ENCODE results near the gene ULBP2. TPM values are rescaled to one million over a fixed set of nuclear protein-coding genes. Genes with fewer than 3 reads are reported as not detected.

ULBP2 gene
- polyA plus RNA-seq, 2 donors, result 1.7 to 5.4 TPM

DNA sequence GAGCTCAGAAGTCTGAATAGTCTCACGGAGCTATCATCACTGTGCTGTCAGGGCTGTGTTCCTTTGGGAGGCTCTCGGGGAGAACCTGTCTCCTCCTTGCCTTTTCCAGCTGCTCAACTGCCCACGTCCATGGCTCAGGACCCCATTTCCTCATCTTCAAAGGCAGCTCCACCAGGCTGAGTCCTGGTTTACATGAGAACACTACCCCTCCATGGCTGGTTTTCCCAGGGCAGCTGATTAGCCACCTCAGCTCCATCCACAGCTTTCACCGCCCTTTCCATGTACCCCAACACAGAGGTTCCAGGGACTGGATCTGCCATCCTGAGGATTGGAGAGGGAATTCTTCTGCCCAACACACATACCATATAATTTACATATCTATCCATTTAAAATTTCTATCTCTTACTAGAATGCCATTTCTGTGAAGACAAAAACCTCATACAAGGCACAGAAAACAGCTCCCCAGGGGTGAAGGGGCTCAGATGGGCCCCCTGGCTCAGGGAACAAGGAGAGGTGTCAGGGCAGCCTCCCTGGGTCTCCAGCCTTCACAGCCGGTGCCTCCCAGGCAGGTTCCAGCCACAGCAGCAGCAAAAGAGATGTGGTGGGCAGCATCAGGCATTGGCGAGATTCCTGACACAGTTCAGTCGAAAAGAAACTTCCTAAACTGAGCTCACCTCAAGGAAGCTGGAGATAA lies 41.7 kb upstream of the ULBP2 start:
- no peaks in the 10 kb centered on the region for H3K36me3 ChIP-seq (ENCODE audit: control insufficient read depth in 2 of 2, insufficient read depth in 2 of 2, low read length in 1 of 2)
- no peak overlapping the region for H3K4me3 ChIP-seq (ENCODE audit: low read depth in 1 of 2, low read length in 2 of 2)
- peaks cover 14 to 30% of the 10 kb centered on the region in 2 donors for H3K4me1 ChIP-seq (ENCODE audit: control insufficient read depth in 2 of 2, insufficient read depth in 2 of 2, low read length in 1 of 2)
- no peaks in the 10 kb centered on the region for H3K9me3 ChIP-seq (ENCODE audit: control insufficient read depth in 2 of 2, insufficient read depth in 1 of 2, low read depth in 1 of 2, low read length in 1 of 2)
- H3K27ac ChIP-seq (ENCODE audit: low read depth in 2 of 2, low read length in 1 of 2), result peak overlapping the region; percentile 93 to 96
- no peaks in the 10 kb centered on the region for H3K27me3 ChIP-seq (ENCODE audit: control insufficient read depth in 1 of 2, insufficient read depth in 2 of 2, low read length in 2 of 2)
- 69 to 72% methylated on average over 7 of the region's 7 CpGs for WGBS, 2 donors

DNA sequence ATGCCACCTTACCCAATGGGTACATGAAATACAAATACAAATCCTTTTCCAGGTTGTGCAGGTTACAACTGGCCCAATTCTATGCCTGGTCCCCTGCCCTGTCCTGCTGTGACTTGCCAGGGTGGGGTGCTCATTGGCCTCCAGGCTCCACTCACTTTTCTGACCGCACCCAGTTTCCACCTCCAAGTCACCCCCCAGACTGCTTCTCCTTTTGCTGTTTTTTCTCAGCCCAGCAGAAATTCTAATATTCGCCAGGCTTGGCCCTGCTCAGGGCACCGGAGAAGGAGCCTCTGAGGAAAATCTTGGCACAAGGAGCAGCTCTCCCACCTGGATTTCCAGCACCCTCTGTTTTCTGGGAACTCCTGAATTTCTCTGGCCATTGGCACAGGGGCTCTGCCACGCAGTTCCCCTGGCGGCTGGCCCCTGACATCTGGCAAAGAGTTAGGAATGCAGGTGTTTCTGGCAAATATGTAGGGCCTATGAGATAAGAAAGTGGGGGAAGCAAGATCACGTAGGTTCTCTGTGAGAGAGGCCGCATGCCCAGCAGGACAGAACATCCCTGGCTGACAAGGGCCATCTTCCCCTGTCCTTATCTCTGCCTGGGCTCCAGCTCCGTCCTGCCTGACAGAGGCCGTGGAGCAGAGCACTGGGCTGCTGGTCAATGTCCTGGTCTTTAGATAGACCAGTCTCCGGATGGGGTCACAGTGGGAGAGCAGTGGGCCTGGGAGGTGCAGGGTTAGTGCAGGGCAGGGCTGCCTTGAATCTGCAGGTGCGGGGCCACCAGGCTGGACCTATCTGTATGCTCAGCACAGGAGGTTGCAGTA lies 41.0 kb upstream of the ULBP2 start:
- Histone ChIP-seq H3K27me3 (ENCODE audit: control insufficient read depth in 1 of 2, insufficient read depth in 2 of 2, low read length in 2 of 2) (no peaks in the 10 kb centered on the region), H3K4me3 (ENCODE audit: low read depth in 1 of 2, low read length in 2 of 2) (no peak overlapping the region), H3K4me1 (ENCODE audit: control insufficient read depth in 2 of 2, insufficient read depth in 2 of 2, low read length in 1 of 2) (peaks cover 13 to 27% of the 10 kb centered on the region in 2 donors), H3K36me3 (ENCODE audit: control insufficient read depth in 2 of 2, insufficient read depth in 2 of 2, low read length in 1 of 2) (no peaks in the 10 kb centered on the region), H3K27ac (ENCODE audit: low read depth in 2 of 2, low read length in 1 of 2) (peak overlapping the region; percentile 93 to 96), H3K9me3 (ENCODE audit: control insufficient read depth in 2 of 2, insufficient read depth in 1 of 2, low read depth in 1 of 2, low read length in 1 of 2) (no peaks in the 10 kb centered on the region)
- 69 to 75% methylated on average over 11 of the region's 11 CpGs for WGBS, 2 donors

DNA sequence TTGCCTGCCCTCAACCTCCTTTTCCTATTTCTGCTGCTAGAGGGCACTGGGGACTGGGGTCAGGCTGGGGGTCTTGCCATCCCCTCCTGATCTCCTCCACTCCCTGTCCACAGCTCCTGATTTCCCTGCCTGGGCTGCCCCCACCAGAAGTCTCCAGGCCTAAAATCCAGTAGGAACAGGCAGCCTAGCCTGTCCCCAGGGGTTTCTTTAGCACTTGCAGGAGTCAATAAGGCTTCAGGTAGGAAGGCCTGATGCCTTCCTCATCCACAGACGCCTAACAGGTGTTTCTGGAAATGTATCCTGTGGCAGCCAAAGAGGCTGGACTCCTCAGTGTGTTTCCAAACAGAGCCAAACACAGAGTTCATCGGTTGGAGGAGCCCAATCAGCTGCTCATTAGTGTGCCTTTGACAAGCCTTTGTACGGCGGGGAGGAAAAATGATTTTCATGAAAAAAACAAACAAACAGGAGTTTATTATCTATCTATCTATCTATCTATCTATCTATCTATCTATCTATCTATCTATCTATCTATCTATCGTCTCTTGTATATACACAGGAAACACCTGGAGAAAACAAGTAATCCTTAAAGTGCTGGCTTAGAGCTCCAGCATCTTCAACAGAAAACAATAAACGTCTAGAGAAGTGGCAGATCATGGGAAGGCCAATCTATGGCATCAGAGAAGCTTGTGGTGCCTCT lies 40.2 kb upstream of the ULBP2 start:
- H3K27ac ChIP-seq (ENCODE audit: low read depth in 2 of 2, low read length in 1 of 2), result peak overlapping the region; percentile 86 to 88
- no peak overlapping the region for H3K4me3 ChIP-seq (ENCODE audit: low read depth in 1 of 2, low read length in 2 of 2)
- no peaks in the 10 kb centered on the region for H3K36me3 ChIP-seq (ENCODE audit: control insufficient read depth in 2 of 2, insufficient read depth in 2 of 2, low read length in 1 of 2)
- H3K27me3 ChIP-seq (ENCODE audit: control insufficient read depth in 1 of 2, insufficient read depth in 2 of 2, low read length in 2 of 2), result no peaks in the 10 kb centered on the region
- H3K9me3 ChIP-seq (ENCODE audit: control insufficient read depth in 2 of 2, insufficient read depth in 1 of 2, low read depth in 1 of 2, low read length in 1 of 2), result no peaks in the 10 kb centered on the region
- 76 to 78% methylated on average over 6 of the region's 6 CpGs for WGBS, 2 donors
- H3K4me1 ChIP-seq (ENCODE audit: control insufficient read depth in 2 of 2, insufficient read depth in 2 of 2, low read length in 1 of 2), result peaks cover 11 to 20% of the 10 kb centered on the region in 2 donors

DNA sequence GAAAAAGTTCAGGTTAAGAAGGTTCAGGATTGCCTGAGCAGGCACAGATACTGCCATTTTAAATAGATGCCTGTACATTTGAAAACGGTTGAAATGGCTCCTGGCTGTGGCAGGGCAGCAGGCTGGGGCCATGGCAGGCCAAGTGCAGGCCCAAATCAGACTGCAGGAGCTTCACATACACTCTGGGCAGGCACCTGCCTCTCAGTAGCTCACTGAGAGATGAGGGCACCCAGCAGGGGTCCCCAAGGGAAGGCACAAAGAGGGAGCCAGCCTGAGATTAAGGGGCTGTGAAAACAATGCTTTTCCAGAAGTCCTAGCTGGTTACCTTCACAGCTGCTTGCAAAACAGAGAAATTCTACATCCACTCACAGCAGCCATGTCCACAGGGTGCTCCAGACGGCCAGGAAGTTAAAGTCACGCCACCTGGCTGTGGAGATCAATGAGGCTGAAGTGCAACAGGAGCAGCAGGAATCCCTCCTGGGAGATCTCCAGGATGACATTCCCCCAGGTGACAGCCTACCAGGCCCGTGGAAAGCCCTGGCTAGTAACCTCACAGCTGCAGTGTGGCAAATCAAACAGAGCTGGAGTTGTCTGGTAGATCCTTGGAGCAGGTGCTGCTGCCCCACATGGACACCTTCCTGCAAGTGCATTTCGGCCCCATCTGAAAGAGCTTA lies 37.7 kb upstream of the ULBP2 start:
- H3K36me3 ChIP-seq (ENCODE audit: control insufficient read depth in 2 of 2, insufficient read depth in 2 of 2, low read length in 1 of 2), result no peaks in the 10 kb centered on the region
- H3K27me3 ChIP-seq (ENCODE audit: control insufficient read depth in 1 of 2, insufficient read depth in 2 of 2, low read length in 2 of 2), result no peaks in the 10 kb centered on the region
- no peak overlapping the region for H3K4me3 ChIP-seq (ENCODE audit: low read depth in 1 of 2, low read length in 2 of 2)
- peaks cover 2 to 9% of the 10 kb centered on the region in 2 donors for H3K4me1 ChIP-seq (ENCODE audit: control insufficient read depth in 2 of 2, insufficient read depth in 2 of 2, low read length in 1 of 2)
- no peak overlapping the region for H3K27ac ChIP-seq (ENCODE audit: low read depth in 2 of 2, low read length in 1 of 2)
- H3K9me3 ChIP-seq (ENCODE audit: control insufficient read depth in 2 of 2, insufficient read depth in 1 of 2, low read depth in 1 of 2, low read length in 1 of 2), result peaks cover 2 to 3% of the 10 kb centered on the region in 2 donors
- WGBS, 2 donors, result 65 to 70% methylated on average over 5 of the region's 5 CpGs

DNA sequence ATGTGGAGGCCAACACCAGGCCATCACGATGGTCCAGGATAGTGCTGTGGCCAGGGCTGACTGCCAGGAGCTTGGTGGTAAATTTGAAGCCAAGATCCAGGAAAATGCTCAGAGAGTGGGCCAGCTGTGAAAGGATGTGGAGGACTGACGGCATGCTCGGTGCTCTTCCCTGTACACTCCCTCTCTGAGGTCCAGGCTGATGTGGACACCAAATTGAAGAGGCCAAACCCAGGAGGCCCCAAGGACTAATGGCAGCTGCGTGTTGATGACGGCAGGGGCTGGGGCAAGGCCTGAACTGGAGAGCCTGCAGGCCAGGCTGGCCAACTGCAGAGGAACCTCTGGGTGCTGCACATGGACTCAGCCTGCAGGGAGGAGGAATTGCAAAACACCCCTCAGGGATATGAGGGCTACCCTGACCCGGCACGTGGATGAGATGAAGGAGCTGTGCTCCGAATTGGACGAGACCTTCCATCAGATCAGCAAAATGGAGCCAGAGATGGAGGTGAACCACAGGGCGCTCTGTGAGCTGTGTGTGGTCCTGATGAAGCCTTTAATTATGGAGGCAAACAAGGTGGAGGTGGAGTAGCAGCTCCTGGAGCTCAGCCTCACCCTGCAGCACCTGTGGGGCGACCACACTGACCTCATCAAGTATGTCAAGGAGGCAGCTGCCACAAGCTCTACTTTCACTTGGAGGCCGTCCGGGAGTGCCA lies 37.0 kb upstream of the ULBP2 start:
- Histone ChIP-seq H3K9me3 (ENCODE audit: control insufficient read depth in 2 of 2, insufficient read depth in 1 of 2, low read depth in 1 of 2, low read length in 1 of 2) (peaks cover 2 to 3% of the 10 kb centered on the region in 2 donors), H3K4me1 (ENCODE audit: control insufficient read depth in 2 of 2, insufficient read depth in 2 of 2, low read length in 1 of 2) (peaks cover 0 to 8% of the 10 kb centered on the region in 2 donors)
- WGBS, 2 donors, result 85 to 88% methylated on average over 13 of the region's 13 CpGs

DNA sequence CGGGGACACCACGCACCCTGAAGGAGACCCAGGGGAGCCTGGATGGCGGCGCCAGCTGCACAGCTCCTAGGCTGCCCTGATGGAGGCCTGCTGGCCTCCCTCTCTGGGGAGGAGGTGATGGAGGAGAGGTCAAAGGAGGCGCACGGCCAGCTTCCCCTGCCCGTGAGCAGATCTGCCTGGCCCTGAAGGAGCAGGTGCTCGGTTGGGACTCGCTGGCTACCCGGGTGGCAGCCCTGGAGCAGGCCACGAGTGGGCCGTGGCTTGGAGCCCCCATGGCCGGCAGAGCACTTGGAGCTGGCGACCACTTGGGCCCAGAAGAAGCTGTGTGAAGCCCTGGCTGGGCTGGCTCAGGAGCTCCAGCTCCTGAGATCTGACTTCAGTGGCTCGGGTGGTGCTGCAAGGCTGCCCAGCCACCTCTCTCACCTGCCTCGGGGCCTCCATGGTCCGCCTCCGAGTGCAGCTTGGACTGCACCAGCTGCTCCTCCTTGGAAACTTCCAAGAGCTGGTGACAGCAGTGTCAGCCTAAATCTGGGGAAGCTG lies 36.4 kb upstream of the ULBP2 start:
- WGBS, 2 donors, result 90 to 92% methylated on average over 18 of the region's 18 CpGs
- H3K9me3 ChIP-seq (ENCODE audit: control insufficient read depth in 2 of 2, insufficient read depth in 1 of 2, low read depth in 1 of 2, low read length in 1 of 2), result peaks cover 2 to 3% of the 10 kb centered on the region in 2 donors
- no peak overlapping the region for H3K27ac ChIP-seq (ENCODE audit: low read depth in 2 of 2, low read length in 1 of 2)
- H3K4me3 ChIP-seq (ENCODE audit: low read depth in 1 of 2, low read length in 2 of 2), result no peak overlapping the region
- H3K4me1 ChIP-seq (ENCODE audit: control insufficient read depth in 2 of 2, insufficient read depth in 2 of 2, low read length in 1 of 2), result peaks cover 0 to 6% of the 10 kb centered on the region in 2 donors
- H3K27me3 ChIP-seq (ENCODE audit: control insufficient read depth in 1 of 2, insufficient read depth in 2 of 2, low read length in 2 of 2), result no peaks in the 10 kb centered on the region
- H3K36me3 ChIP-seq (ENCODE audit: control insufficient read depth in 2 of 2, insufficient read depth in 2 of 2, low read length in 1 of 2), result no peaks in the 10 kb centered on the region

More for the DNA sequence above, 37.0 kb upstream of the ULBP2 start:
- Histone ChIP-seq H3K4me3 (ENCODE audit: low read depth in 1 of 2, low read length in 2 of 2) (no peak overlapping the region), H3K36me3 (ENCODE audit: control insufficient read depth in 2 of 2, insufficient read depth in 2 of 2, low read length in 1 of 2) (no peaks in the 10 kb centered on the region), H3K27me3 (ENCODE audit: control insufficient read depth in 1 of 2, insufficient read depth in 2 of 2, low read length in 2 of 2) (no peaks in the 10 kb centered on the region), H3K27ac (ENCODE audit: low read depth in 2 of 2, low read length in 1 of 2) (no peak overlapping the region)

DNA sequence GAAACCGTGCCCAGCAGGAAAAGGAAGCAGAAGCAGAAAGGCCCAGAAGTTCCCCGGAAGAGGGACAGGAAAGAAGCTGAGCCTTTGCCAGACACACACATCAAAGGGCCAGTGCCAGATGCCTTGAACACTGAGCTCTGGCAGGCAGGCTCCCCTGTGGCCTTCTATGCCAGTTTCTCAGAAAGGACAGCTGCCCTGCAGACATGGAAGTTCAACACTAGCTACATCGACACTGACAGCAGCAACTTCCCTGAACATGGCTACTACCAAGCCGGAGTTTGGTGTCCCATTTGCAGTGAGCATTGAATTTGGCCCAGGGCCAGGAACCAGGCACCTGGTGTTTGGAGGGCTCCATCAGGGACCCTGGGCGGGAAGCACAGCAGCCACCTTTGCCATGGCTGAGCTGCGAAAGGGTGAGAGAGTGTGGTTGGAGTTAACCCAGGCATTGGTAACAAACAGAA lies 35.9 kb upstream of the ULBP2 start:
- no peaks in the 10 kb centered on the region for H3K36me3 ChIP-seq (ENCODE audit: control insufficient read depth in 2 of 2, insufficient read depth in 2 of 2, low read length in 1 of 2)
- peaks cover 0 to 5% of the 10 kb centered on the region in 2 donors for H3K4me1 ChIP-seq (ENCODE audit: control insufficient read depth in 2 of 2, insufficient read depth in 2 of 2, low read length in 1 of 2)
- H3K27me3 ChIP-seq (ENCODE audit: control insufficient read depth in 1 of 2, insufficient read depth in 2 of 2, low read length in 2 of 2), result no peaks in the 10 kb centered on the region
- 78 to 79% methylated on average over 6 of the region's 6 CpGs for WGBS, 2 donors
- H3K9me3 ChIP-seq (ENCODE audit: control insufficient read depth in 2 of 2, insufficient read depth in 1 of 2, low read depth in 1 of 2, low read length in 1 of 2), result peaks cover 2 to 3% of the 10 kb centered on the region in 2 donors
- no peak overlapping the region for H3K27ac ChIP-seq (ENCODE audit: low read depth in 2 of 2, low read length in 1 of 2)
- H3K4me3 ChIP-seq (ENCODE audit: low read depth in 1 of 2, low read length in 2 of 2), result no peak overlapping the region

DNA sequence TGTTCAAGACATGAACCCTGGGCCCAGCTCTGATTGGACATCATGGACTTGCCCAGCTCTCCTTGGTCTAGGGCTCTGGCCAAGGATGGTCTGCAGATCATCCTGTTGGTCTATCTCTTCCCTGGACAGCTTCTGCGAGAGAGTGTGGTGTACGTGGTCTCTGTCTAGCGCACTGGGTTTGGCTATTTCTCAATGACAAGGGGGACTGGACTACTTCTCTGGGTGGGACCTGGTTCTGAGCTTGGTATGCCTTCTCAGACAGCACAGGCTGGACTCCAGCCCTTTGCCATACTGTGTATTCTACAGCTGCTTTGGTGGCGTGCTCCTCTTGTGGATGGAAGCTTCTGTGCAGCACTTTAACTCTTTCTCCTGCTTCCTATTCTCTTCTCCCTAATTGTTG lies 35.4 kb upstream of the ULBP2 start:
- Histone ChIP-seq H3K9me3 (ENCODE audit: control insufficient read depth in 2 of 2, insufficient read depth in 1 of 2, low read depth in 1 of 2, low read length in 1 of 2) (peaks cover 2 to 3% of the 10 kb centered on the region in 2 donors), H3K27me3 (ENCODE audit: control insufficient read depth in 1 of 2, insufficient read depth in 2 of 2, low read length in 2 of 2) (no peaks in the 10 kb centered on the region), H3K4me3 (ENCODE audit: low read depth in 1 of 2, low read length in 2 of 2) (no peak overlapping the region), H3K27ac (ENCODE audit: low read depth in 2 of 2, low read length in 1 of 2) (no peak overlapping the region), H3K36me3 (ENCODE audit: control insufficient read depth in 2 of 2, insufficient read depth in 2 of 2, low read length in 1 of 2) (no peaks in the 10 kb centered on the region), H3K4me1 (ENCODE audit: control insufficient read depth in 2 of 2, insufficient read depth in 2 of 2, low read length in 1 of 2) (no peaks in the 10 kb centered on the region)
- 96 to 99% methylated on average over 4 of the region's 4 CpGs for WGBS, 2 donors

All from esophagus (tissue), 2 donors.